ENCODE data around the gene IZUMO4.

Gene IZUMO4

DNA sequence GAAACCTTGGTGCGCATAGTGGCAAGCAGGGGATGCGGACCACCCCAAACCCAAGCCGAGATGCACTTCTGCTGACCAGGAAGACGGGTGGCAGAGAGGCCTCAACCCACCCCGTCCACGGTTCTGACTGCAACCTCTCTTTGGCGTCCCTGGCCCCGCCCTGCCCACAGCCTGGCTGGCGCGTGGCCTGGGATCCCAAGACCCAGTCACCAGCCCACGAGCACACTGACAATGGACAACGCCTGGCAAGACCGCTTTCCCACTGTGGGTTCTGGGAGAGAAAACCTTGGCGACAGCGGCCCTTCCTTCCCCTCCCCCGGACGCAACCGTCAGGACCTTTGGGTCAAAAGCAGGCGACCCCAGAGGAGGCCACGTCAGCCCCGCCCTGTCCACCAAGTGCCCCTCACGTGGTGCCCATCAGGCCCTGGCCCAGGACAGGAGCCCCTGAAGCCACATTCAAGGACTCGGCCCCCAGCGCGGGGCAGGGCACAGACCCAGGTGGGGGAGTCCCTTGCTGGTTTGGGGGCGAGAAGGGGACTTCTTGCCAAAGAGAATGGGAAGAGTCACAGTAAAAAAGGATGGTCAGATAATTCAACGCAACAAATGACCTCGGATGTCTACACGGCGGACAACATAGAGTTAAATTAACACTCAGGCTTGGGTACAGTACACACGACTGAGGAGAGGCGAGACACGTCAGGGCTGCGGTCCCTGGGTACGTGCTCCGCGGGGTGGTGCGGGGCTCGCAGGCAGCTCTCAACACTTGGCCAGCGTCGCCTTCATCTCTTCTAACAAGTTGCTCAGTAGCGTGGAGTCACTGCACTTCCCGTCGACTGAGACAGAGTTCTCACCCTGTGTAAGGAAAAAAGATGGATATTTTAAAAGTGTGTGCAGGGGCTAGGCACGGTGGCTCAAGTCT, 5.0 kb downstream of the IZUMO4 start:
- Histone ChIP-seq H3F3A (ENCODE audit: insufficient read depth, low read length) (peaks cover 12% of the 10 kb centered on the region), H3K9me2 (replicated peaks; ENCODE audit: insufficient read depth, low read length) (no peaks in the 10 kb centered on the region), H3K79me2 (ENCODE audit: low read length) (peaks cover 58% of the 10 kb centered on the region), H3K36me3 (replicated peaks; ENCODE audit: insufficient read depth, low read length) (peaks cover 24% of the 10 kb centered on the region; the same call in 1 of the 2 replicates), H3K4me2 (ENCODE audit: low read depth, low read length) (no peak overlapping the region), H3K27me3 (replicated peaks; ENCODE audit: insufficient read depth, low read length) (no peaks in the 10 kb centered on the region), H3K4me3 (ENCODE audit: low read length) (no peak overlapping the region), H3K4me1 (ENCODE audit: low read length) (peaks cover 11% of the 10 kb centered on the region), H3K9me3 (replicated peaks; ENCODE audit: insufficient read depth, low read length) (no peaks in the 10 kb centered on the region), H3K9ac (ENCODE audit: low read length) (no peak overlapping the region), H2AFZ (ENCODE audit: low read length) (no peak overlapping the region), H3K27ac (ENCODE audit: low read length) (no peak overlapping the region), H4K20me1 (ENCODE audit: insufficient read depth, low read length) (no peaks in the 10 kb centered on the region)
- no peak for DNase-seq
- TF ChIP-seq EZH2phosphoT487 (IDR thresholded peaks at IDR 0.05; ENCODE audit: low read length) (no peak), EZH2 (optimal IDR thresholded peaks at IDR 0.05; ENCODE audit: low read depth, low read length) (no peak), CTCF (IDR thresholded peaks at IDR 0.05; ENCODE audit: low read length) (no peak)

- Histone ChIP-seq H3K4me2 (ENCODE audit: low read depth, low read length) (no peak overlapping the region), H3K27ac (ENCODE audit: low read length) (no peak overlapping the region), H3K4me1 (ENCODE audit: low read length) (peaks cover 4% of the 10 kb centered on the region), H3K79me2 (ENCODE audit: low read length) (peaks cover 52% of the 10 kb centered on the region), H2AFZ (ENCODE audit: low read length) (no peak overlapping the region), H3K9me3 (replicated peaks; ENCODE audit: insufficient read depth, low read length) (no peaks in the 10 kb centered on the region), H3K4me3 (ENCODE audit: low read length) (no peak overlapping the region), H3K27me3 (replicated peaks; ENCODE audit: insufficient read depth, low read length) (no peaks in the 10 kb centered on the region), H3K36me3 (replicated peaks; ENCODE audit: insufficient read depth, low read length) (peaks cover 24% of the 10 kb centered on the region; the same call in 1 of the 2 replicates), H3K9ac (ENCODE audit: low read length) (no peak overlapping the region), H4K20me1 (ENCODE audit: insufficient read depth, low read length) (no peaks in the 10 kb centered on the region), H3F3A (ENCODE audit: insufficient read depth, low read length) (no peaks in the 10 kb centered on the region), H3K9me2 (replicated peaks; ENCODE audit: insufficient read depth, low read length) (no peaks in the 10 kb centered on the region)
- DNase-seq: no peak
- TF ChIP-seq EZH2phosphoT487 (IDR thresholded peaks at IDR 0.05; ENCODE audit: low read length): no peak
- no peak for TF ChIP-seq CTCF (IDR thresholded peaks at IDR 0.05; ENCODE audit: low read length)
- no peak for TF ChIP-seq EZH2 (optimal IDR thresholded peaks at IDR 0.05; ENCODE audit: low read depth, low read length)
These were observed 6.5 kb downstream of the IZUMO4 start for GRCh38 chr19:2103045-2103707.

GRCh38 chr19:2108251-2109016, 11.7 kb downstream of the IZUMO4 start:
- no peak overlapping the region for H3K4me3 ChIP-seq (ENCODE audit: low read length)
- H3K4me1 ChIP-seq (ENCODE audit: low read length): no peaks in the 10 kb centered on the region
- H2AFZ ChIP-seq (ENCODE audit: low read length): no peak overlapping the region
- H3F3A ChIP-seq (ENCODE audit: insufficient read depth, low read length): no peaks in the 10 kb centered on the region
- H3K36me3 ChIP-seq (replicated peaks; ENCODE audit: insufficient read depth, low read length): peaks cover 33% of the 10 kb centered on the region; the same call in 1 of the 2 replicates
- H3K27me3 ChIP-seq (replicated peaks; ENCODE audit: insufficient read depth, low read length): no peaks in the 10 kb centered on the region
- peaks cover 27% of the 10 kb centered on the region for H3K79me2 ChIP-seq (ENCODE audit: low read length)
- no peak for TF ChIP-seq CTCF (IDR thresholded peaks at IDR 0.05; ENCODE audit: low read length)
- TF ChIP-seq EZH2 (optimal IDR thresholded peaks at IDR 0.05; ENCODE audit: low read depth, low read length): no peak
- DNase-seq: no peak
- no peaks in the 10 kb centered on the region for H3K9me3 ChIP-seq (replicated peaks; ENCODE audit: insufficient read depth, low read length)
- H4K20me1 ChIP-seq (ENCODE audit: insufficient read depth, low read length): no peaks in the 10 kb centered on the region
- H3K4me2 ChIP-seq (ENCODE audit: low read depth, low read length): no peak overlapping the region
- no peak overlapping the region for H3K27ac ChIP-seq (ENCODE audit: low read length)
- H3K9ac ChIP-seq (ENCODE audit: low read length): no peak overlapping the region
- H3K9me2 ChIP-seq (replicated peaks; ENCODE audit: insufficient read depth, low read length): no peaks in the 10 kb centered on the region
